Activated CD8-positive, alpha-beta T cell treated with anti-CD3 and anti-CD28 coated beads for 36 hours (primary cell): ENCODE results near the gene RELA. TPM values are rescaled to one million over a fixed set of nuclear protein-coding genes. Genes with fewer than 3 reads are reported as not detected.
"Not testable (repeated sequence)": the region's sequence is repeated elsewhere in the genome, so short reads cannot be mapped to it uniquely, and the experiment has no call there.

Source experiments
- ATAC-seq: fragments of 200-7000 bp; cut with Tn5 transposase; one replicate; pipeline ENCODE4 v1.10.0; 2021; ENCODE audit warnings: mild to moderate bottlenecking, moderate library complexity
- CTCF ChIA-PET: fragments of 350-600 bp; sonication (Branson Sonifier 250); formaldehyde crosslinking; loops from one replicate; lab custom pipeline; 2021; ENCODE audit warnings: antibody characterized with exemption; lab: Charles Lee
- POLR2A ChIA-PET: fragments of 350-600 bp; sonication (Branson Sonifier 250); formaldehyde crosslinking; loops from one replicate; lab custom pipeline; 2021; ENCODE audit warnings: antibody characterized with exemption; lab: Charles Lee
- DNase-seq: peaks from one replicate; pipeline ENCODE4 v3.0.0-alpha.2; 2020
- H3K27ac Mint-ChIP-seq: one replicate; pipeline ENCODE4 v1.8.0; 2021; ENCODE audit warnings: mild to moderate bottlenecking, mixed read lengths
- H3K27me3 Mint-ChIP-seq: one replicate; pipeline ENCODE4 v1.8.0; 2021; ENCODE audit warnings: mixed read lengths
- H3K36me3 Mint-ChIP-seq: one replicate; pipeline ENCODE4 v1.8.0; 2021; ENCODE audit warnings: low read depth, mixed read lengths
- H3K4me1 Mint-ChIP-seq: one replicate; pipeline ENCODE4 v1.8.0; 2021; ENCODE audit warnings: low read depth, mixed read lengths
- H3K4me3 Mint-ChIP-seq: one replicate; pipeline ENCODE4 v1.8.0; 2021; ENCODE audit warnings: mild to moderate bottlenecking, moderate library complexity, mixed read lengths
- H3K9me3 Mint-ChIP-seq: one replicate; pipeline ENCODE4 v1.8.0; 2021; ENCODE audit warnings: mixed read lengths
- intact Hi-C: fragments of 100-400 bp; cut with micrococcal nuclease; formaldehyde crosslinking; loops from one replicate; pipeline ENCODE4 v1.10.0; 2022
- total RNA-seq, 2 experiments: library from RNA; stranded (reverse); gene quantifications; one replicate each; pipeline ENCODE4 v1.2.3, GENCODE V29; 2021
- TF ChIP-seq, protein P1 (sequence below): fragments of 200-600 bp; IDR thresholded peaks from one replicate; pipeline ENCODE4 v1.8.0; 2022; ENCODE audit warnings: antibody characterized with exemption, mild to moderate bottlenecking

Gene RELA
- total RNA-seq, 2 experiments from 2014 or later, result 65.6 to 72.5 TPM

DNA sequence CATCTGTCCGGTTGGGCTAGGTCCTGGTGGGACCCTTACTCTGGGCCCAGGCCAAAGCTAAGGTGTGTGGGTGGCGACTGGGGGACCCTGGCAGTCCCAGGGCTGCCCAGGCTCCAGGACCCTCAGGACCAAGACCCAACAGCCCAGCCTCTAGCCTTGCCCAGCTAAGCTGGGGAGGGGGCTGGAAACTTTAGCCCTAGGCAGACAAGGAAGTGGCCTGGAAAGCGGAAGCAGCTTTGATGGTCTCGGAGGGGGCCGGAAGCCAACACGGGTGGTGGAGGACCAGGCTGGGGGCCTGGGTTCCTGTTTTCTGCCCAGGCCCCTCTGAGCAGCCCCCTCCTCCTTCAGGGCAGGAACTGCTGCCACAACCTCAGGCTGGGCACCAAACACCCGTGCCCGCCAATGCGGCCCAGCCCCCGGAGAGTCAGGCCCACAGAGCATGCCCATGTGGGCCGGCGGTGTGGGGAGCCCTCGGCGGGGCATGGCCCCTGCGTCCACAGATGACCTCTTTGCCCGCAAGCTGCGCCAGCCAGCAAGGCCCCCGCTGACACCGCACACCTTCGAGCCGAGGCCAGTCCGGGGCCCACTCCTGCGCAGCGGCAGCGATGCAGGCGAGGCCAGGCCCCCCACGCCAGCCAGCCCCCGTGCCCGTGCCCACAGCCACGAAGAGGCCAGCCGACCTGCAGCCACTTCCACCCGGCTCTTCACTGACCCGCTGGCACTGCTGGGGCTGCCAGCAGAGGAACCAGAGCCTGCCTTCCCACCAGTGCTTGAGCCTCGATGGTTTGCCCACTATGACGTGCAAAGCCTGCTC, 22.0 kb downstream of the RELA start:
- TF ChIP-seq, protein P1, sequence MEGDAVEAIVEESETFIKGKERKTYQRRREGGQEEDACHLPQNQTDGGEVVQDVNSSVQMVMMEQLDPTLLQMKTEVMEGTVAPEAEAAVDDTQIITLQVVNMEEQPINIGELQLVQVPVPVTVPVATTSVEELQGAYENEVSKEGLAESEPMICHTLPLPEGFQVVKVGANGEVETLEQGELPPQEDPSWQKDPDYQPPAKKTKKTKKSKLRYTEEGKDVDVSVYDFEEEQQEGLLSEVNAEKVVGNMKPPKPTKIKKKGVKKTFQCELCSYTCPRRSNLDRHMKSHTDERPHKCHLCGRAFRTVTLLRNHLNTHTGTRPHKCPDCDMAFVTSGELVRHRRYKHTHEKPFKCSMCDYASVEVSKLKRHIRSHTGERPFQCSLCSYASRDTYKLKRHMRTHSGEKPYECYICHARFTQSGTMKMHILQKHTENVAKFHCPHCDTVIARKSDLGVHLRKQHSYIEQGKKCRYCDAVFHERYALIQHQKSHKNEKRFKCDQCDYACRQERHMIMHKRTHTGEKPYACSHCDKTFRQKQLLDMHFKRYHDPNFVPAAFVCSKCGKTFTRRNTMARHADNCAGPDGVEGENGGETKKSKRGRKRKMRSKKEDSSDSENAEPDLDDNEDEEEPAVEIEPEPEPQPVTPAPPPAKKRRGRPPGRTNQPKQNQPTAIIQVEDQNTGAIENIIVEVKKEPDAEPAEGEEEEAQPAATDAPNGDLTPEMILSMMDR, result no peak

DNA sequence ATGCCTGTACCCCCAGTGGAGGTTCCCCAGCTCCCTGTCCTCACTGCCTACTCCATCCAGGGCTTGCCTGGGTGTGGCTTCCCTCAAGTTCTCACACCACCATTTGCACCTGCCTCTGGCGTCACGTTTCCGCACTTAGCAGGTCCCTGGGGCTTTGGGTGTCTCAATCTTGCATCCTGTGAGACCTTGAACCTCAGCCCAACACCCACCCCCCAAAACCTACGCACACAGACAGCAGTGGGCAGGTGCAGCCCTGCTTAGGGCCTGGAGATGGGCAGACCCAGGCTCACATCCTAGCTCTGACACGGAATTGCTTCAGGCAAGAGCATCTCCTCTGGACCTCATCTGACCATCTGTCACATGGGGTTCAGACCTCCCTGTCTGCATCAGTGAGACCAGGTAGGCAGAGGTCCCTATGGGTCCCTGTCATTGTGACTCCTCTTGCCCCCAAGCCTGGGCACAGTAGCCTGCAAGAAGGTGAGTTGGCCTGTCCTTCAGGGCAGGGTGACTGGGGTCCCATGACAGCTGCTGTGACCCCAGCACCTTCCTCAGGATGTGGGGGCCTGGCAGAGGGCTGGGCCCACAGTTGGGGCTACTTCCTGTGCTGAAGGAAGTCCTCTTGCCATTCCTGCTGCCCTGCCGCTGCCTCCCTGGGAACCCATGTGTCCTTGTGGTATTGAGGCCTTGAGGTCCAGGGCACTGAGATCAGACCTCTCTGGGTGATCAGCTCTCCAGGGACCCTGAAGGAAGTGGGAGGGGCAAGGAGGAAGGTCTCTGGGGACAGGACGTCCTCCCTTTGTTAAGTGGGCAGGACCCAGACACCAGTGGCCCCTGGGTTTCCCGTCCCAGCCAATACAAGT, 22.9 kb downstream of the RELA start:
- Mint-ChIP-seq H3K27ac (peak overlapping the region; percentile 90), H3K4me1 (peaks cover 41% of the 10 kb centered on the region), H3K9me3 (no peaks in the 10 kb centered on the region), H3K27me3 (no peaks in the 10 kb centered on the region), H3K4me3 (peak overlapping the region; percentile 77), H3K36me3 (peaks cover 56% of the 10 kb centered on the region)
- ATAC-seq, result peak; percentile 37
- DNase-seq, result peak; percentile 83
- TF ChIP-seq, protein P1, result no peak
- intact Hi-C loops, result no loop called here
- POLR2A ChIA-PET, result interaction anchor here (0.7 to 23.0 kb wide), 12 partner anchors 9 to 72 kb away, joined by 3 to 320 read pairs (median 4); partner anchors contain the start of genes KAT5, PCNX3, RELA and ZNRD2
- CTCF ChIA-PET, result interaction anchor here (0.9 to 3.2 kb wide), 8 partner anchors 13 to 382 kb away, joined by 3 to 17 read pairs (median 4); no protein-coding TSS in a partner anchor

More for the DNA sequence above, 22.0 kb downstream of the RELA start:
- intact Hi-C loops, result no loop called here
- DNase-seq (peak; percentile 60), ATAC-seq (no peak)
- no peaks in the 10 kb centered on the region for H3K9me3 Mint-ChIP-seq
- CTCF ChIA-PET, result interaction anchor here (1.6 to 3.2 kb wide), 3 partner anchors 12 to 71 kb away, joined by 5 to 17 read pairs (median 11); no protein-coding TSS in a partner anchor
- H3K4me3 Mint-ChIP-seq, result peak overlapping the region; percentile 77
- peak overlapping the region; percentile 90 for H3K27ac Mint-ChIP-seq
- POLR2A ChIA-PET, result interaction anchor here (1.0 to 23.0 kb wide), 7 partner anchors 14 to 142 kb away, joined by 3 to 320 read pairs (median 5); partner anchors contain the start of genes KAT5, MALAT1, PCNX3 and RELA
- H3K4me1 Mint-ChIP-seq, result peaks cover 37% of the 10 kb centered on the region
- no peaks in the 10 kb centered on the region for H3K27me3 Mint-ChIP-seq
- H3K36me3 Mint-ChIP-seq, result peaks cover 60% of the 10 kb centered on the region

DNA sequence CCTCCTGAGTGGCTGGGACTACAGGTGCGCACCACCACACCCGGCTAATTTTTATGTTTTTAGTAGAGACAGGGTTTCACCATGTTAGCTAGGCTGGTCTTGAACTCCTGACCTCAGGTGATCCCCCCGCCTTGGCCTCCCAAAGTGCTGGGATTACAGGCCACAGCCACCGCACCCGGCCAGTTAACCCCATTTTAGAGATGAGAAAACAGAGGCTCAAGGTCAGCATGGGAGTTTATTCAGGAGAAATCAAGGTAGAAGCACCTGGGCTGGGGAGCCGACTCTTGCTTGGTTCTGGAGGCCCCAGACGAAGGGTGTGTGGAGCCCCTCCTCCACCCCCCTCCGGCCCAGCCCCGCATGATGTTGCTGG, 23.5 kb downstream of the RELA start:
- DNase-seq, intact Hi-C loops, ATAC-seq, H3K9me3 Mint-ChIP-seq, H3K27me3 Mint-ChIP-seq: not testable (repeated sequence)
- H3K4me3 Mint-ChIP-seq, result peak overlapping the region; percentile 77
- H3K27ac Mint-ChIP-seq, result peak overlapping the region; percentile 90
- H3K36me3 Mint-ChIP-seq, result peaks cover 53% of the 10 kb centered on the region
- ChIA-PET CTCF (interaction anchor here (0.9 to 3.2 kb wide), 10 partner anchors 13 to 383 kb away, joined by 3 to 17 read pairs (median 4); partner anchors contain the start of gene PCNX3), POLR2A (interaction anchor here (0.7 to 23.0 kb wide), 13 partner anchors 8 to 80 kb away, joined by 3 to 320 read pairs (median 4); partner anchors contain the start of genes EHBP1L1, KAT5, PCNX3 and RELA)
- H3K4me1 Mint-ChIP-seq, result peaks cover 37% of the 10 kb centered on the region

DNA sequence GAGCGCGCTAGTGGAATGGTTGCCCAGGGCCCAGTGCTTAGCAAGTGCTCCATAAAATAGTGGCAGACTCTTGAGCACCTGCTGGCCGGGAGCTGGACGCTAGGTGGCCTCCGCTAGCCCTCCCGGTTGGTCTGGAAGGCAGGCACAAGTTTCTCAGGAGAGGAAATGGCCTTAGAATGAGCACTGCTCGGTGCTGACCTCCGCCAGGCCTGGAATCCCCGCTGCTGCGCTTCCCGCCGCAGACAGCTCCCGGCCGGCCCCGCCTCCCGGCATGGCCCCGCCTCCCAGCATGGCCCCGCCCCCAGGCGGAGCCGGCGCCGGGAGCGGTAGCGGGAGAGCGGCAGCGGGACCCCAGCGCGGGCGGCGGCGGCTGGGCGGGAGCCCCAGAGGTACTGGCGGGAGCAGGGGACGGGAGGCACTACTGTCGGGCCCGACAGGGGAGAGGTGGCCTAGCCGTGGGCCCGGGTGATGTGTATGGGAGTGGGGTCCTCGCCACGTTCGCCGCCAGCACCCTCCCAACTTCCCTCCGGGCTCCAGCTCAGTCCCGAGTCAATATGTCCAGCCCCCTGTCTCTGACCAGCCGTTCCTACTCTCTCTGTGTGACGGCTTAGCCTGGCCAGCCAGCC, 24.8 kb downstream of the RELA start, which contains the start of gene SIPA1:
Gene SIPA1 (plus strand): TSS at position 308 of the 626 bp plus-strand sequence. CDS start 2,821 bp downstream, outside the sequence.
- Mint-ChIP-seq H3K27ac (peak within 1 kb of the TSS; percentile 90), H3K36me3 (peaks cover 42% of the 10 kb centered on the region), H3K9me3 (no peaks in the 10 kb centered on the region), H3K27me3 (no peaks in the 10 kb centered on the region), H3K4me1 (peaks cover 30% of the 10 kb centered on the region), H3K4me3 (peak within 1 kb of the TSS; percentile 77)
- POLR2A ChIA-PET, result interaction anchor here (0.7 to 23.0 kb wide), 12 partner anchors 9 to 141 kb away, joined by 3 to 320 read pairs (median 4); partner anchors contain the start of genes EHBP1L1, PCNX3 and RELA
- intact Hi-C loops, result no loop called here
- TF ChIP-seq, protein P1, result no peak
- CTCF ChIA-PET, result interaction anchor here (0.9 to 3.2 kb wide), 8 partner anchors 11 to 323 kb away, joined by 3 to 17 read pairs (median 6); partner anchors contain the start of genes CDC42EP2 and PCNX3
- DNase-seq (peak; percentile 75), ATAC-seq (peak; percentile 63)
